ENCODE data around the gene CACNB4. TPM values are rescaled to one million over a fixed set of nuclear protein-coding genes. Genes with fewer than 3 reads are reported as not detected.

CACNB4 gene
- total and polyA plus RNA-seq, 9 of the 15 experiments (the other 6 are each of a cell fraction or from before 2014, with no cell fraction given), result 0.01 to 0.20 (median 0.04) TPM; not detected in 1

GRCh38 chr2:152132306-152132705 is 33.5 kb upstream of the CACNB4 start:
- no TSS peak for BruUV-seq (replicated peaks)
- no peaks in the 10 kb centered on the region for H3K79me2 ChIP-seq (ENCODE audit: control insufficient read depth, insufficient read depth, low read length)
- no peaks in the 10 kb centered on the region for H3K9me3 ChIP-seq (replicated peaks; ENCODE audit: control insufficient read depth, insufficient read depth, low read depth, low read length)
- no peak overlapping the region for H2AFZ ChIP-seq (ENCODE audit: low read depth, low read length)
- intact Hi-C loops (cut with micrococcal nuclease) (no loop called here), in situ Hi-C loops (cut with MboI) (no loop called here)
- ATAC-seq (no peak), DNase-seq (ENCODE audit: extremely low read depth in 1 of 4, low spot score in 3 of 4) (no peak), FAIRE-seq (no peak)
- POLR2A ChIA-PET, result no interaction called here
- no peak overlapping the region for H3K4me3 ChIP-seq
- H3K9ac ChIP-seq (ENCODE audit: insufficient read depth in 1 of 2, low read depth in 2 of 2, low read length in 2 of 2), result no peak overlapping the region
- no peak overlapping the region for H3K4me2 ChIP-seq (ENCODE audit: insufficient read depth, low read length)
- CTCF ChIA-PET (ENCODE audit: low intra/inter-chr PET ratio), result no interaction called here
- 0 out of 2 replicates have a peak, but pooled peaks cover 3% of the 10 kb centered on the region for H4K20me1 ChIP-seq (replicated peaks; ENCODE audit: control insufficient read depth, insufficient read depth, low read length)
- no peak for TF ChIP-seq TEAD1 (CRISPR knock-in tag; IDR thresholded peaks at IDR 0.05)
- TF ChIP-seq TFE3 (CRISPR knock-in tag; IDR thresholded peaks at IDR 0.05), result peak; percentile 46
- 70% methylated on average over 1 of the region's 1 CpG for WGBS (ENCODE audit: insufficient coverage, low coverage, missing lambda C conversion rate)
- no peaks in the 10 kb centered on the region; a peak in 1 of 5 replicates for H3K4me1 ChIP-seq (replicated peaks in 1 of 2; ENCODE audit: control insufficient read depth in 2 of 2, insufficient read depth in 2 of 2, low read length in 2 of 2)
- no peaks in the 10 kb centered on the region for H3K27me3 ChIP-seq (ENCODE audit: control insufficient read depth in 2 of 2, insufficient read depth in 2 of 2, low read length in 2 of 2)
- no peak overlapping the region for H3K27ac ChIP-seq (ENCODE audit: extremely low read depth, low read depth, low read length)
- H3K36me3 ChIP-seq (ENCODE audit: control insufficient read depth, insufficient read depth, low read length), result no peaks in the 10 kb centered on the region
- H3K9me1 ChIP-seq (ENCODE audit: control insufficient read depth, insufficient read depth, low read length), result no peaks in the 10 kb centered on the region

DNA sequence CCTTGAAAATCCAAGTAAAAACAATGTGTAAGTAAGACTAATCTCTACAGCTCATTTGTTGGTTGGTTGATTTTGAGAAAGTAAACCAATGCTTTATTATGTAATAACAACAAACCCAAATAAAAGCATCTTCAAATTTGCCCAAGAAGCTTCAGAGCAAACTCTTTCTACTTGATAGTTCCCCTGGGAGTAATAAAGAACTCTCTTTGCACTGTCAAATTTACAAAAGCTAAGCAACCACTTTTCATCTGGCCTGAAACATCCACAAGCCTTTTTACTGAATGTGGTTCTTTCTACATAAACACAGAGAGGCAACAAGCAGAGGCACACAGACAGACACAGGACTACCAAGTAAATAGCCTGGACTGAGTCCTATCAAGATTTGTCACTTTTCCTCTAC is 28.8 kb upstream of the CACNB4 start:
- Histone ChIP-seq H3K9me1 (ENCODE audit: control insufficient read depth, insufficient read depth, low read length) (no peaks in the 10 kb centered on the region), H3K27me3 (ENCODE audit: control insufficient read depth in 2 of 2, insufficient read depth in 2 of 2, low read length in 2 of 2) (no peaks in the 10 kb centered on the region), H3K79me2 (ENCODE audit: control insufficient read depth, insufficient read depth, low read length) (no peaks in the 10 kb centered on the region), H3K4me2 (ENCODE audit: insufficient read depth, low read length) (no peak overlapping the region), H2AFZ (ENCODE audit: low read depth, low read length) (no peak overlapping the region), H4K20me1 (replicated peaks; ENCODE audit: control insufficient read depth, insufficient read depth, low read length) (no peaks in the 10 kb centered on the region), H3K4me3 (no peak overlapping the region), H3K9ac (ENCODE audit: insufficient read depth in 1 of 2, low read depth in 2 of 2, low read length in 2 of 2) (no peak overlapping the region), H3K36me3 (ENCODE audit: control insufficient read depth, insufficient read depth, low read length) (no peaks in the 10 kb centered on the region), H3K27ac (ENCODE audit: extremely low read depth, low read depth, low read length) (no peak overlapping the region), H3K4me1 (replicated peaks in 1 of 2; ENCODE audit: control insufficient read depth in 2 of 2, insufficient read depth in 2 of 2, low read length in 2 of 2) (no peaks in the 10 kb centered on the region), H3K9me3 (replicated peaks; ENCODE audit: control insufficient read depth, insufficient read depth, low read depth, low read length) (no peaks in the 10 kb centered on the region)
- ChIA-PET POLR2A (no interaction called here), CTCF (ENCODE audit: low intra/inter-chr PET ratio) (no interaction called here)
- in situ Hi-C loops (cut with MboI) (no loop called here), intact Hi-C loops (cut with micrococcal nuclease) (no loop called here)
- ATAC-seq, result no peak
- FAIRE-seq, result no peak
- no peak for DNase-seq (ENCODE audit: extremely low read depth in 1 of 4, low spot score in 3 of 4)
- no TSS peak for BruUV-seq (replicated peaks)
- TF ChIP-seq KAT8 (IDR thresholded peaks at IDR 0.05; ENCODE audit: low read depth), result no peak
- TF ChIP-seq RBM34 (IDR thresholded peaks at IDR 0.05; ENCODE audit: borderline replicate concordance, insufficient read depth, low read length), result no peak
- no peak for TF ChIP-seq NR2C1 (IDR thresholded peaks at IDR 0.05)
- no peak for TF ChIP-seq NR2C1 (tag; IDR thresholded peaks at IDR 0.05)
- no peak for TF ChIP-seq TEAD4 (IDR thresholded peaks at IDR 0.05; ENCODE audit: low read length)
- no peak for TF ChIP-seq TEAD4 (CRISPR knock-in tag; IDR thresholded peaks at IDR 0.05; ENCODE audit: borderline replicate concordance)
- TF ChIP-seq RUNX1 (IDR thresholded peaks at IDR 0.05; ENCODE audit: low read depth), result no peak
- TF ChIP-seq, protein P1, sequence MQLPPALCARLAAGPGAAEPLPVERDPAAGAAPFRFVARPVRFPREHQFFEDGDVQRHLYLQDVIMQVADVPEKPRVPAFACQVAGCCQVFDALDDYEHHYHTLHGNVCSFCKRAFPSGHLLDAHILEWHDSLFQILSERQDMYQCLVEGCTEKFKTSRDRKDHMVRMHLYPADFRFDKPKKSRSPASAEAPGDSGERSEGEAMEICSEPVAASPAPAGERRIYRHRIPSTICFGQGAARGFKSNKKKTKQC (CRISPR knock-in tag; IDR thresholded peaks at IDR 0.05), result no peak
- no peak for TF ChIP-seq MXD1 (CRISPR knock-in tag; IDR thresholded peaks at IDR 0.05; ENCODE audit: borderline replicate concordance, poor library complexity, severe bottlenecking)
- TF ChIP-seq SRF (CRISPR knock-in tag; IDR thresholded peaks at IDR 0.05), result no peak
- TF ChIP-seq, protein P2, sequence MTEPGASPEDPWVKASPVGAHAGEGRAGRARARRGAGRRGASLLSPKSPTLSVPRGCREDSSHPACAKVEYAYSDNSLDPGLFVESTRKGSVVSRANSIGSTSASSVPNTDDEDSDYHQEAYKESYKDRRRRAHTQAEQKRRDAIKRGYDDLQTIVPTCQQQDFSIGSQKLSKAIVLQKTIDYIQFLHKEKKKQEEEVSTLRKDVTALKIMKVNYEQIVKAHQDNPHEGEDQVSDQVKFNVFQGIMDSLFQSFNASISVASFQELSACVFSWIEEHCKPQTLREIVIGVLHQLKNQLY (CRISPR knock-in tag; conservative IDR thresholded peaks at IDR 0.05), result no peak
- TF ChIP-seq ZNF146 (CRISPR knock-in tag; IDR thresholded peaks at IDR 0.05; ENCODE audit: unreplicated experiment), result no peak

All from K562 (cell line).